Fibroblast of pulmonary artery (primary cell): Measurements from ENCODE around the gene FANCD2.
"Not testable (repeated sequence)": the region's sequence is repeated elsewhere in the genome, so short reads cannot be mapped to it uniquely, and the experiment has no call there.

Source experiments
- DNase-seq: peaks from one replicate; pipeline ENCODE4 v3.0.0-alpha.2; 2010; ENCODE audit warnings: low read depth
- H3K4me3 ChIP-seq: replicated peaks from 2 replicates; pipeline ENCODE4 v1.5.1; 2011; ENCODE audit warnings: low read depth, mild to moderate bottlenecking, control low read depth, low read length, moderate library complexity
- TF ChIP-seq, protein P1 (sequence below): IDR thresholded peaks from 2 replicates; pipeline ENCODE4 v1.5.1; 2011; ENCODE audit warnings: mild to moderate bottlenecking, control low read depth, low read length, inconsistent platforms; ENCODE audit errors: missing control alignments

The FANCD2 gene

DNA sequence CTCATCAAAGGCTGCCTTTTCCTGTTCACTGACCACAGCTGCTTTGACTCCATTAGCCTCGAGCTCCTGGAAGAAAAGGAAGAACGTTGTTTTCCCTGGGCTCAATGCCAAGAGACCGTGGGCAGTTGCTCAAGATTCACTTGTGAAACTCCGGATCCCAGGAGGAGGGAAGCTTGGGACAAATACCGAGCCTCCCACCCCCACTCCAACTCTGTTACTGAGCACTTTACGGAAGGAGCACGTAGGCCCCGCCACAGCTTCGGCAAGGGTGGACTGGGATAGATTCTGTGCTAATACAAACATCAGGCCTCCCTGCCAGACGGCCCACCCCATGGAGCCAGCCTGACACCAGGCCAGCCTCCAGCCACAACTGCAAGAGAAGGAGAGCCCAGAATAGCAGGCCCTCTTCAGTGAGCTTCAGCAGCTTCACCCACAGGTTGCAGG is 10.8 kb upstream of the FANCD2 start:
- peak; percentile 99 for DNase-seq
- no peak overlapping the region for H3K4me3 ChIP-seq
- TF ChIP-seq, protein P1, sequence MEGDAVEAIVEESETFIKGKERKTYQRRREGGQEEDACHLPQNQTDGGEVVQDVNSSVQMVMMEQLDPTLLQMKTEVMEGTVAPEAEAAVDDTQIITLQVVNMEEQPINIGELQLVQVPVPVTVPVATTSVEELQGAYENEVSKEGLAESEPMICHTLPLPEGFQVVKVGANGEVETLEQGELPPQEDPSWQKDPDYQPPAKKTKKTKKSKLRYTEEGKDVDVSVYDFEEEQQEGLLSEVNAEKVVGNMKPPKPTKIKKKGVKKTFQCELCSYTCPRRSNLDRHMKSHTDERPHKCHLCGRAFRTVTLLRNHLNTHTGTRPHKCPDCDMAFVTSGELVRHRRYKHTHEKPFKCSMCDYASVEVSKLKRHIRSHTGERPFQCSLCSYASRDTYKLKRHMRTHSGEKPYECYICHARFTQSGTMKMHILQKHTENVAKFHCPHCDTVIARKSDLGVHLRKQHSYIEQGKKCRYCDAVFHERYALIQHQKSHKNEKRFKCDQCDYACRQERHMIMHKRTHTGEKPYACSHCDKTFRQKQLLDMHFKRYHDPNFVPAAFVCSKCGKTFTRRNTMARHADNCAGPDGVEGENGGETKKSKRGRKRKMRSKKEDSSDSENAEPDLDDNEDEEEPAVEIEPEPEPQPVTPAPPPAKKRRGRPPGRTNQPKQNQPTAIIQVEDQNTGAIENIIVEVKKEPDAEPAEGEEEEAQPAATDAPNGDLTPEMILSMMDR = no peak

DNA sequence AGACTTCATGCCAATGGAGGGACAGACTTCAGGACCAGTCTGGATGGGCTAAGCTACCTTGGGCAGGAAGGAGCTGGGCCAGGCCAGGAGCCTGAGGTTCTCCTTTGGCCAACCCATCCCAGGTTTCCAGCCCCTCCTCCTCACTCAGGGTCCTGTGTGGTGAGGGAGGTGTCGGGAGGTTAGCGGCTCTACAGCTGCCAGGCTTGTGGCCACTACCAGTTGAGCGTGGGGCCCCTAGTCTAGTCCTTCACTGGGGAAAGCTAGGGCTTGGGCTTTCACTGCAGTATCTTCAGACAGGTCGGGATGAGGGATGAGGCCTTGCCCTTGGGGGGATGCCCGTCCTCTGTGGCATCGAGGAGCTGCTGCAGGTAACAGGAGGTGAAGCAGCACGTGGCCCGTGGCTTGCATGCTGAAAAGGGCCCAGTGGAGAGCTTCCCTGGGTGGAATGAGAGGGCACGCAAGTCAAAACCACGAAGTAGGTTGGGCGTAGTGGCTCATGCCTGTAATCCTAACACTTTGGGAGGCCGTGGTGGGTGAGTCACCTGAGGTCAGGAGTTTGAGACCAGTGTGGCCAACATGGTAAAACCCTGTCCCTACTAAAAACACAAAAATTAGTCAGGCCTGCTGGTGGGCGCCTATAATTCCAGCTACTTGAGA is 8.5 kb upstream of the FANCD2 start:
- H3K4me3 ChIP-seq = no peak overlapping the region
- peak; percentile 43 for DNase-seq
- TF ChIP-seq, protein P1 = no peak

DNA sequence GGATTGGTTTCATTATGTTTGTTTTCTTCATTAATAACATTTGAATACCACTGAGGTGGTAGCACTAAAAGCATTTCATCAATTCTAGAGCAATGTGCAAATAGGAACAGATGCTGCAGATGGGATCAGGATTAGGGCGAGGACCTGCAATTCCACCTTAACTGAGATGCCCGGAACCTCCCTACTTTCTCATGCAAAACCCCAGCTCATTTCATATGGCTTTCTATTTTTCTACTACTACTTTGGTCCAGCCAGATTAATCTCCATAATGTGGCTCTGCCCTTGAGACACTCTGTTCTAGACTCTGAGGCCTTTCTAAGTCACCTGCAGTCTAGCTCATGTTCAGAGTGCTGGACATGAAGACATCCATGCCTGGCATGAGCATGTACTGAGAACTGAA is 7.4 kb upstream of the FANCD2 start:
- not testable (repeated sequence) for H3K4me3 ChIP-seq, DNase-seq

DNA sequence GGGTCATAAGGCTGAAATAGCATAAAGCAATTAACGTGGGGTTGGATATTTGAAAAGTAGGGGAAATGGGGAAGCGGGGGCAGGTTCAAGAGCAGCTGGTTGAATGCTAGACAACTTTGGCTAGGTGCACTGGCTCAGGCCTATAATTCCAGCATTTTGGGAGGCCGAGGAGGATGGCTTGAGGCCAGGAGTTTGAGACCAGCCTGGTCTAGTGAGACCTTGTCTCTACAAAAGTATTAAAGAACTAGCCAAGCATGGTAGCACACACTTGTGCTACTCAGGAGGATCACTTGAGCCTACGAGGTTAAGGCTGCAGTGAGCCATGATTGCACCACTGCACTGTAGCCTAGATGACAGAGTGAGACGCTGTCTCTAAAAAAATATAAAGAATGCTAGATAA is 6.9 kb upstream of the FANCD2 start:
- TF ChIP-seq, protein P1 = no peak
- H3K4me3 ChIP-seq = no peak overlapping the region
- DNase-seq = no peak

DNA sequence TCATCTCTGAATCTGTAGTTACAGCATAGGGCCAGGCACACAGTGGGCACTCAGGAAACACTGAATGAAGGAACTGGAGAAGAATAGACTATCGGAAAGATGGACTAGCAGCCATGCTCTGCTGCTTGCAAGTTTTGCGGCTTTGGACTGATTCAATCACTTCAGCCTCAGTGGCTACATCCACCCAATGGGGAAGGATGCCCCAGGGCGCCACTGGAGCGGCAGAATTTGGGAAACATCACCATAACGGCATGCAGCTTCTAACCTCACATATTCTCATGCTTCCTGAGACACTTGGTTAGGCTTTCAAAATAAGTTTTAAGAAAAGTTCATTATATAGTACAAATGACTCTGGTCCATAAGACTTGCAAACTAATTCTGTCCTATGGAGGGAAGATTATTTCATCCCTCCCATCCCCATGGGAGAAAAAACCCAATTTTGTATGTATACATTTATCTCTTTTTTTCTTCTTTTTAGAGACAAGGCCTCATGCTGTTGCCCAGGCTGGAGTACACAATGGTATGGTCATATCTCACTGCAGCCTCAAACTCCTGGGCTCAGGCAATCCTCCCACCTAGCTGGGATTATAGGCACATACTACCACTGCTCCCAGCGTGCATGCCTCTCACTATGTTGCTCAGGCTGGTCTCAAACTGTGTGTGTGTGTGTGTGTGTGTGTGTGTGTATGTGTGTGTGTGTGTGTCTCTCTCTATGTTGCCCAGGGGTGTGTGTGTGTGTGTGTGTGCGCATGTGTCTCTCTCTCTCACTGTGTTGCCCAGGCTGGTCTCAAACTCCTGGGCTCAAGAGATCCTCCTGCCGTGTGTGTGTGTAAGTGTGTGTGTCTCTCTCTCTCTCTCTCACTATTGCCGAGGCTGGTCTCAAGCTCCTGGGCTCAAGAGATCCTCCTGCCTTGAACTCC is 4.1 kb upstream of the FANCD2 start:
- TF ChIP-seq, protein P1 = no peak
- no peak for DNase-seq
- H3K4me3 ChIP-seq = no peak overlapping the region

DNA sequence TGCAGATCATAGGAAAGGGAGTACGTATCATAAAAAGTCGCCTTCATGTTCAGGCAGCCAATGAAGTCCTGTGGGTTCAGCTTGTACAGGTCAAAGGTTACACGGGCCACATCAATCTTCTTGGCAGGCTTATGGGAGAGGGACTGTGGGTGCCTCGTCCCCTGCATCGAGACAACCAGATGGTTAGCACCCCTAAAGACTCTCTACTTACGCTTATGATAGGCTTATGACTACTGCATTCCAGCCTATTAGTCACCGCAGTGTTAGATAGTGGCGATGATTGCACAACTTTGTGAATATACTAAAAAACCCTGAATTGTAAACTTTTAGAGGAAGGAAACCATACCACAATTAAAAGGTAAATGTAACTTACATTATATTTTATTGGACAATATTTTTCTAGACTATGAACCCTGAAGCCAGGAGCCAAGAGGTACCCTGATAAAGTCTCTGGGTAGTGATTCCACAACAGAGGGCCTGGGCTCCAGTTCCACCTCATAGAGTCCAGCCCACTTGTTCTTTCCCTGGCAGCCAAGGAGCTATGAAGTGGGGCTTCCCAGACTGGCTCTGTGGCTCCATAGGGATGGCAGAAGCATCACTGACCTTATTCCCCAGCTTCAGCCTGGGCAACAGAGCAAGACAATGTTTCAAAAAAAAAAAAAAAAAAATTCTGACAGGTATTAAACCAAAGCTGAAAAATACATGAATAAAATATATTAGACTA is 2.5 kb upstream of the FANCD2 start:
- H3K4me3 ChIP-seq = peak overlapping the region; percentile 6
- TF ChIP-seq, protein P1 = no peak
- DNase-seq = peak; percentile 89
